HEK293 (cell line): ENCODE data around the gene FOXF1.

Experiments used
- CTCF ChIA-PET: fragments of 350-600 bp; formaldehyde crosslinking; extraction: SDS; loops from one replicate; lab custom pipeline; 2021; ENCODE audit warnings: antibody characterized with exemption; lab: Yijun Ruan, JAX
- POLR2A ChIA-PET: fragments of 300-600 bp; formaldehyde crosslinking; extraction: SDS; loops from one replicate; lab custom pipeline; 2020; ENCODE audit warnings: antibody characterized with exemption, inconsistent platforms; lab: Yijun Ruan, JAX
- H3K27ac ChIP-seq: fragments of 200-500 bp; sonication (Bioruptor generic); 2 replicates; pipeline ENCODE4 v1.5.1; 2014; ENCODE audit warnings: low read depth, low read length, control low read depth, inconsistent platforms; ENCODE audit errors: extremely low read depth
- H3K36me3 ChIP-seq, 2 experiments: fragments of 200-500 bp in 1 of 2; sonication (Bioruptor generic) in 1 of 2; 1 replicate in 1 of 2; 2 replicates in 1 of 2; pipeline ENCODE4 v1.5.1; 2014 to 2017; ENCODE audit warnings: inconsistent platforms in 2 of 2, low read length in 2 of 2; ENCODE audit not compliant: control insufficient read depth in 2 of 2, insufficient read depth in 1 of 2
- H3K4me1 ChIP-seq: fragments of 200-500 bp; sonication (Bioruptor generic); 2 replicates; pipeline ENCODE4 v1.5.1; 2014; ENCODE audit warnings: mild to moderate bottlenecking, low read length, inconsistent platforms; ENCODE audit not compliant: control insufficient read depth, insufficient read depth
- H3K4me3 ChIP-seq: 2 replicates; pipeline ENCODE4 v1.5.1; 2011; ENCODE audit warnings: low read depth, mild to moderate bottlenecking, control low read depth, low read length, moderate library complexity
- H3K9me3 ChIP-seq: fragments of 200-500 bp; sonication (Bioruptor generic); 2 replicates; pipeline ENCODE4 v1.5.1; 2014; ENCODE audit warnings: low read depth, low read length, inconsistent platforms; ENCODE audit not compliant: control insufficient read depth, insufficient read depth
- ZBTB21 ChIP-seq: fragments of 450-650 bp; formaldehyde crosslinking; IDR thresholded peaks from 2 replicates; pipeline ENCODE4 v1.5.1; 2017; ENCODE audit warnings: missing biosample characterization, missing genetic modification characterization
- ZNF114 ChIP-seq: fragments of 450-650 bp; formaldehyde crosslinking; IDR thresholded peaks from 2 replicates; pipeline ENCODE4 v1.5.0; 2017; ENCODE audit warnings: missing biosample characterization, missing genetic modification characterization
- ZNF157 ChIP-seq: fragments of 450-650 bp; formaldehyde crosslinking; IDR thresholded peaks from 2 replicates; pipeline ENCODE4 v1.5.1; 2016; ENCODE audit warnings: missing biosample characterization, missing genetic modification characterization
- ZNF324 ChIP-seq: fragments of 450-650 bp; formaldehyde crosslinking; IDR thresholded peaks from 2 replicates; pipeline ENCODE4 v1.5.1; 2016; ENCODE audit warnings: missing biosample characterization, missing genetic modification characterization
- ZNF530 ChIP-seq: fragments of 450-650 bp; formaldehyde crosslinking; IDR thresholded peaks from 2 replicates; pipeline ENCODE4 v1.5.1; 2016; ENCODE audit warnings: low read depth, missing biosample characterization, missing genetic modification characterization
- ZNF610 ChIP-seq: fragments of 450-650 bp; formaldehyde crosslinking; IDR thresholded peaks from 2 replicates; pipeline ENCODE4 v1.5.1; 2016; ENCODE audit warnings: missing biosample characterization, missing genetic modification characterization, borderline replicate concordance
- ZNF768 ChIP-seq: fragments of 450-650 bp; formaldehyde crosslinking; IDR thresholded peaks from 2 replicates; pipeline ENCODE4 v1.5.1; 2018; ENCODE audit warnings: missing biosample characterization, mild to moderate bottlenecking, missing genetic modification characterization
- ZNF837 ChIP-seq: fragments of 450-650 bp; formaldehyde crosslinking; IDR thresholded peaks from 2 replicates; pipeline ENCODE4 v1.5.1; 2016; ENCODE audit warnings: missing biosample characterization, missing genetic modification characterization
- ZSCAN23 ChIP-seq: fragments of 450-650 bp; formaldehyde crosslinking; IDR thresholded peaks from 2 replicates; pipeline ENCODE4 v1.5.1; 2016; ENCODE audit warnings: missing biosample characterization, missing genetic modification characterization
- TF ChIP-seq, protein P1 (sequence below): fragments of 450-650 bp; formaldehyde crosslinking; IDR thresholded peaks from 2 replicates; pipeline ENCODE4; 2016; ENCODE audit warnings: missing biosample characterization, missing genetic modification characterization
- TF ChIP-seq, protein P2 (sequence below): fragments of 450-650 bp; formaldehyde crosslinking; optimal IDR thresholded peaks from 2 replicates; pipeline ENCODE3; 2016; ENCODE audit warnings: missing biosample characterization, mild to moderate bottlenecking, missing genetic modification characterization
- TF ChIP-seq, protein P3 (sequence below): fragments of 450-650 bp; formaldehyde crosslinking; IDR thresholded peaks from 2 replicates; pipeline ENCODE4 v1.5.1; 2017; ENCODE audit warnings: missing biosample characterization, missing genetic modification characterization
- TF ChIP-seq, protein P4 (sequence below): fragments of 450-650 bp; formaldehyde crosslinking; IDR thresholded peaks from 2 replicates; pipeline ENCODE4 v1.5.1; 2016; ENCODE audit warnings: missing biosample characterization, missing genetic modification characterization, borderline replicate concordance
- TF ChIP-seq, protein P5 (sequence below): fragments of 450-650 bp; formaldehyde crosslinking; IDR thresholded peaks from 2 replicates; pipeline ENCODE4 v1.5.1; 2016; ENCODE audit warnings: missing biosample characterization, missing genetic modification characterization, low read depth
- TF ChIP-seq, protein P6 (sequence below): fragments of 450-650 bp; IDR thresholded peaks from 2 replicates; pipeline ENCODE4 v1.5.1; 2018; ENCODE audit warnings: missing biosample characterization, missing genetic modification characterization
- TF ChIP-seq, protein P7 (sequence below): fragments of 450-650 bp; formaldehyde crosslinking; IDR thresholded peaks from 2 replicates; pipeline ENCODE4 v1.5.1; 2016; ENCODE audit warnings: missing biosample characterization, missing genetic modification characterization

The FOXF1 gene

DNA sequence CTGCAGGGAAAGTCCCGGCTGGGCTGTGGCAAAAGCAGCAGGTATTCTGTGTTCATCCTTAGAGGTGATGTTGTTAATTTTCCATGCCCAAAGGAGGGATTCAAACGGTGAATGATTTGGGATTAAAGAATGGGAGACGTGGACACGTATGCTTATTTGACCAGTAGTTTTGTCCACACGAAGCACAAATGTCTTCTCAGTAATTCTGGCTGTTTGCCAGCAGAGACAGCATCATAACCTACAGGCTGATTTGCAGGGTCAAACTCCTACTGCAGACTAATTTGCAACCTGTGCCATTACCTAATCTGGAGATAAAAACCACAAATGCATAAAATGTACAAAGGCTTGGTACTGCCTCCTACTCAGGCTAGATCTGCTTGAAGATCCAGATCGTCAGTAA is 30.6 kb downstream of the FOXF1 start:
- TF ChIP-seq ZNF768 (no peak), ZNF157 (tag by site-specific recombination) (no peak), ZNF837 (tag by site-specific recombination) (no peak), ZBTB21 (tag by site-specific recombination) (no peak), ZNF324 (tag by site-specific recombination) (no peak), ZNF114 (tag by site-specific recombination) (no peak), ZNF610 (no peak), ZNF530 (tag by site-specific recombination) (no peak), ZSCAN23 (tag by site-specific recombination) (no peak)
- TF ChIP-seq, protein P1, sequence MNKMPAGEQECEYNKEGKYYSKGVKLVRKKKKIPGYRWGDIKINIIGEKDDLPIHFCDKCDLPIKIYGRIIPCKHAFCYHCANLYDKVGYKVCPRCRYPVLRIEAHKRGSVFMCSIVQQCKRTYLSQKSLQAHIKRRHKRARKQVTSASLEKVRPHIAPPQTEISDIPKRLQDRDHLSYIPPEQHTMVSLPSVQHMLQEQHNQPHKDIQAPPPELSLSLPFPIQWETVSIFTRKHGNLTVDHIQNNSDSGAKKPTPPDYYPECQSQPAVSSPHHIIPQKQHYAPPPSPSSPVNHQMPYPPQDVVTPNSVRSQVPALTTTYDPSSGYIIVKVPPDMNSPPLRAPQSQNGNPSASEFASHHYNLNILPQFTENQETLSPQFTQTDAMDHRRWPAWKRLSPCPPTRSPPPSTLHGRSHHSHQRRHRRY (tag by site-specific recombination): no peak
- TF ChIP-seq, protein P2, sequence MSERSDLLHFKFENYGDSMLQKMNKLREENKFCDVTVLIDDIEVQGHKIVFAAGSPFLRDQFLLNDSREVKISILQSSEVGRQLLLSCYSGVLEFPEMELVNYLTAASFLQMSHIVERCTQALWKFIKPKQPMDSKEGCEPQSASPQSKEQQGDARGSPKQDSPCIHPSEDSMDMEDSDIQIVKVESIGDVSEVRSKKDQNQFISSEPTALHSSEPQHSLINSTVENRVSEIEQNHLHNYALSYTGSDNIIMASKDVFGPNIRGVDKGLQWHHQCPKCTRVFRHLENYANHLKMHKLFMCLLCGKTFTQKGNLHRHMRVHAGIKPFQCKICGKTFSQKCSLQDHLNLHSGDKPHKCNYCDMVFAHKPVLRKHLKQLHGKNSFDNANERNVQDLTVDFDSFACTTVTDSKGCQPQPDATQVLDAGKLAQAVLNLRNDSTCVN: no peak
- TF ChIP-seq, protein P3, sequence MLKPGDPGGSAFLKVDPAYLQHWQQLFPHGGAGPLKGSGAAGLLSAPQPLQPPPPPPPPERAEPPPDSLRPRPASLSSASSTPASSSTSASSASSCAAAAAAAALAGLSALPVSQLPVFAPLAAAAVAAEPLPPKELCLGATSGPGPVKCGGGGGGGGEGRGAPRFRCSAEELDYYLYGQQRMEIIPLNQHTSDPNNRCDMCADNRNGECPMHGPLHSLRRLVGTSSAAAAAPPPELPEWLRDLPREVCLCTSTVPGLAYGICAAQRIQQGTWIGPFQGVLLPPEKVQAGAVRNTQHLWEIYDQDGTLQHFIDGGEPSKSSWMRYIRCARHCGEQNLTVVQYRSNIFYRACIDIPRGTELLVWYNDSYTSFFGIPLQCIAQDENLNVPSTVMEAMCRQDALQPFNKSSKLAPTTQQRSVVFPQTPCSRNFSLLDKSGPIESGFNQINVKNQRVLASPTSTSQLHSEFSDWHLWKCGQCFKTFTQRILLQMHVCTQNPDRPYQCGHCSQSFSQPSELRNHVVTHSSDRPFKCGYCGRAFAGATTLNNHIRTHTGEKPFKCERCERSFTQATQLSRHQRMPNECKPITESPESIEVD (tag by site-specific recombination): no peak
- TF ChIP-seq, protein P4, sequence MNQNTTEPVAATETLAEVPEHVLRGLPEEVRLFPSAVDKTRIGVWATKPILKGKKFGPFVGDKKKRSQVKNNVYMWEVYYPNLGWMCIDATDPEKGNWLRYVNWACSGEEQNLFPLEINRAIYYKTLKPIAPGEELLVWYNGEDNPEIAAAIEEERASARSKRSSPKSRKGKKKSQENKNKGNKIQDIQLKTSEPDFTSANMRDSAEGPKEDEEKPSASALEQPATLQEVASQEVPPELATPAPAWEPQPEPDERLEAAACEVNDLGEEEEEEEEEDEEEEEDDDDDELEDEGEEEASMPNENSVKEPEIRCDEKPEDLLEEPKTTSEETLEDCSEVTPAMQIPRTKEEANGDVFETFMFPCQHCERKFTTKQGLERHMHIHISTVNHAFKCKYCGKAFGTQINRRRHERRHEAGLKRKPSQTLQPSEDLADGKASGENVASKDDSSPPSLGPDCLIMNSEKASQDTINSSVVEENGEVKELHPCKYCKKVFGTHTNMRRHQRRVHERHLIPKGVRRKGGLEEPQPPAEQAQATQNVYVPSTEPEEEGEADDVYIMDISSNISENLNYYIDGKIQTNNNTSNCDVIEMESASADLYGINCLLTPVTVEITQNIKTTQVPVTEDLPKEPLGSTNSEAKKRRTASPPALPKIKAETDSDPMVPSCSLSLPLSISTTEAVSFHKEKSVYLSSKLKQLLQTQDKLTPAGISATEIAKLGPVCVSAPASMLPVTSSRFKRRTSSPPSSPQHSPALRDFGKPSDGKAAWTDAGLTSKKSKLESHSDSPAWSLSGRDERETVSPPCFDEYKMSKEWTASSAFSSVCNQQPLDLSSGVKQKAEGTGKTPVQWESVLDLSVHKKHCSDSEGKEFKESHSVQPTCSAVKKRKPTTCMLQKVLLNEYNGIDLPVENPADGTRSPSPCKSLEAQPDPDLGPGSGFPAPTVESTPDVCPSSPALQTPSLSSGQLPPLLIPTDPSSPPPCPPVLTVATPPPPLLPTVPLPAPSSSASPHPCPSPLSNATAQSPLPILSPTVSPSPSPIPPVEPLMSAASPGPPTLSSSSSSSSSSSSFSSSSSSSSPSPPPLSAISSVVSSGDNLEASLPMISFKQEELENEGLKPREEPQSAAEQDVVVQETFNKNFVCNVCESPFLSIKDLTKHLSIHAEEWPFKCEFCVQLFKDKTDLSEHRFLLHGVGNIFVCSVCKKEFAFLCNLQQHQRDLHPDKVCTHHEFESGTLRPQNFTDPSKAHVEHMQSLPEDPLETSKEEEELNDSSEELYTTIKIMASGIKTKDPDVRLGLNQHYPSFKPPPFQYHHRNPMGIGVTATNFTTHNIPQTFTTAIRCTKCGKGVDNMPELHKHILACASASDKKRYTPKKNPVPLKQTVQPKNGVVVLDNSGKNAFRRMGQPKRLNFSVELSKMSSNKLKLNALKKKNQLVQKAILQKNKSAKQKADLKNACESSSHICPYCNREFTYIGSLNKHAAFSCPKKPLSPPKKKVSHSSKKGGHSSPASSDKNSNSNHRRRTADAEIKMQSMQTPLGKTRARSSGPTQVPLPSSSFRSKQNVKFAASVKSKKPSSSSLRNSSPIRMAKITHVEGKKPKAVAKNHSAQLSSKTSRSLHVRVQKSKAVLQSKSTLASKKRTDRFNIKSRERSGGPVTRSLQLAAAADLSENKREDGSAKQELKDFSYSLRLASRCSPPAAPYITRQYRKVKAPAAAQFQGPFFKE (tag by site-specific recombination): no peak

DNA sequence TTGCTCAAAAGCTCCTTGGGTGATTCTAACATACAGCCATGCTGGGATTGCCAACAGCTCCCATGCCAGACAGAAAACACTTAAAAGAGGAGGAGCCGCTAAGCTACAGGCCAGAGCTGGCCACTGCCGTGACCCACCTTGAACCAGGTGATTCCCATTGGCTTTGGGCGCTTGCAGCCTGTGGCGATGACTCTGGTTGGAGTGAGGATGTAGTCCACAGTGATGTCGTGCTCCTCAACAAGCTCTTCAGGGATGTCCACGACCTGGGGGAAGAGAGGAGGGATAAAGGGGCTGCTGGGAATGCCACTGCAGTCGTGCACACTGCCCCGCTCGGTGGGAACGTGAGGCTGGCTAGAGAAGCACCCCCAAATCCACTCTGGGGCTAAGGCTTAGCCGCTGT is 31.2 kb downstream of the FOXF1 start:
- peaks cover 8 to 94% of the 10 kb centered on the region in 2 experiments for H3K36me3 ChIP-seq
- POLR2A ChIA-PET: no interaction called here
- TF ChIP-seq, protein P5, sequence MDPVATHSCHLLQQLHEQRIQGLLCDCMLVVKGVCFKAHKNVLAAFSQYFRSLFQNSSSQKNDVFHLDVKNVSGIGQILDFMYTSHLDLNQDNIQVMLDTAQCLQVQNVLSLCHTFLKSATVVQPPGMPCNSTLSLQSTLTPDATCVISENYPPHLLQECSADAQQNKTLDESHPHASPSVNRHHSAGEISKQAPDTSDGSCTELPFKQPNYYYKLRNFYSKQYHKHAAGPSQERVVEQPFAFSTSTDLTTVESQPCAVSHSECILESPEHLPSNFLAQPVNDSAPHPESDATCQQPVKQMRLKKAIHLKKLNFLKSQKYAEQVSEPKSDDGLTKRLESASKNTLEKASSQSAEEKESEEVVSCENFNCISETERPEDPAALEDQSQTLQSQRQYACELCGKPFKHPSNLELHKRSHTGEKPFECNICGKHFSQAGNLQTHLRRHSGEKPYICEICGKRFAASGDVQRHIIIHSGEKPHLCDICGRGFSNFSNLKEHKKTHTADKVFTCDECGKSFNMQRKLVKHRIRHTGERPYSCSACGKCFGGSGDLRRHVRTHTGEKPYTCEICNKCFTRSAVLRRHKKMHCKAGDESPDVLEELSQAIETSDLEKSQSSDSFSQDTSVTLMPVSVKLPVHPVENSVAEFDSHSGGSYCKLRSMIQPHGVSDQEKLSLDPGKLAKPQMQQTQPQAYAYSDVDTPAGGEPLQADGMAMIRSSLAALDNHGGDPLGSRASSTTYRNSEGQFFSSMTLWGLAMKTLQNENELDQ: no peak
- TF ChIP-seq ZBTB21 (tag by site-specific recombination): no peak
- TF ChIP-seq, protein P6, sequence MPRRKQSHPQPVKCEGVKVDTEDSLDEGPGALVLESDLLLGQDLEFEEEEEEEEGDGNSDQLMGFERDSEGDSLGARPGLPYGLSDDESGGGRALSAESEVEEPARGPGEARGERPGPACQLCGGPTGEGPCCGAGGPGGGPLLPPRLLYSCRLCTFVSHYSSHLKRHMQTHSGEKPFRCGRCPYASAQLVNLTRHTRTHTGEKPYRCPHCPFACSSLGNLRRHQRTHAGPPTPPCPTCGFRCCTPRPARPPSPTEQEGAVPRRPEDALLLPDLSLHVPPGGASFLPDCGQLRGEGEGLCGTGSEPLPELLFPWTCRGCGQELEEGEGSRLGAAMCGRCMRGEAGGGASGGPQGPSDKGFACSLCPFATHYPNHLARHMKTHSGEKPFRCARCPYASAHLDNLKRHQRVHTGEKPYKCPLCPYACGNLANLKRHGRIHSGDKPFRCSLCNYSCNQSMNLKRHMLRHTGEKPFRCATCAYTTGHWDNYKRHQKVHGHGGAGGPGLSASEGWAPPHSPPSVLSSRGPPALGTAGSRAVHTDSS (tag by site-specific recombination): no peak
- TF ChIP-seq, protein P7, sequence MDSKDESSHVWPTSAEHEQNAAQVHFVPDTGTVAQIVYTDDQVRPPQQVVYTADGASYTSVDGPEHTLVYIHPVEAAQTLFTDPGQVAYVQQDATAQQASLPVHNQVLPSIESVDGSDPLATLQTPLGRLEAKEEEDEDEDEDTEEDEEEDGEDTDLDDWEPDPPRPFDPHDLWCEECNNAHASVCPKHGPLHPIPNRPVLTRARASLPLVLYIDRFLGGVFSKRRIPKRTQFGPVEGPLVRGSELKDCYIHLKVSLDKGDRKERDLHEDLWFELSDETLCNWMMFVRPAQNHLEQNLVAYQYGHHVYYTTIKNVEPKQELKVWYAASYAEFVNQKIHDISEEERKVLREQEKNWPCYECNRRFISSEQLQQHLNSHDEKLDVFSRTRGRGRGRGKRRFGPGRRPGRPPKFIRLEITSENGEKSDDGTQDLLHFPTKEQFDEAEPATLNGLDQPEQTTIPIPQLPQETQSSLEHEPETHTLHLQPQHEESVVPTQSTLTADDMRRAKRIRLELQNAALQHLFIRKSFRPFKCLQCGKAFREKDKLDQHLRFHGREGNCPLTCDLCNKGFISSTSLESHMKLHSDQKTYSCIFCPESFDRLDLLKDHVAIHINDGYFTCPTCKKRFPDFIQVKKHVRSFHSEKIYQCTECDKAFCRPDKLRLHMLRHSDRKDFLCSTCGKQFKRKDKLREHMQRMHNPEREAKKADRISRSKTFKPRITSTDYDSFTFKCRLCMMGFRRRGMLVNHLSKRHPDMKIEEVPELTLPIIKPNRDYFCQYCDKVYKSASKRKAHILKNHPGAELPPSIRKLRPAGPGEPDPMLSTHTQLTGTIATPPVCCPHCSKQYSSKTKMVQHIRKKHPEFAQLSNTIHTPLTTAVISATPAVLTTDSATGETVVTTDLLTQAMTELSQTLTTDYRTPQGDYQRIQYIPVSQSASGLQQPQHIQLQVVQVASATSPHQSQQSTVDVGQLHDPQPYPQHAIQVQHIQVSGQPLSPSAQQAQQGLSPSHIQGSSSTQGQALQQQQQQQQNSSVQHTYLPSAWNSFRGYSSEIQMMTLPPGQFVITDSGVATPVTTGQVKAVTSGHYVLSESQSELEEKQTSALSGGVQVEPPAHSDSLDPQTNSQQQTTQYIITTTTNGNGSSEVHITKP (tag by site-specific recombination): no peak

More for the DNA sequence above, 30.6 kb downstream of the FOXF1 start:
- H3K36me3 ChIP-seq: peaks cover 8 to 94% of the 10 kb centered on the region in 2 experiments
- ChIA-PET CTCF (interaction anchor here (0.5 to 0.7 kb wide), 4 partner anchors 521 to 1608 kb away, joined by 3 to 6 read pairs (median 4); no protein-coding TSS in a partner anchor), POLR2A (no interaction called here)
- H3K4me1 ChIP-seq: no peaks in the 10 kb centered on the region
- H3K4me3 ChIP-seq: no peak overlapping the region
- H3K27ac ChIP-seq: no peak overlapping the region
- no peaks in the 10 kb centered on the region for H3K9me3 ChIP-seq

More for the DNA sequence above, 31.2 kb downstream of the FOXF1 start:
- Histone ChIP-seq H3K27ac (no peak overlapping the region), H3K4me1 (no peaks in the 10 kb centered on the region), H3K4me3 (no peak overlapping the region), H3K9me3 (no peaks in the 10 kb centered on the region)
- CTCF ChIA-PET: interaction anchor here (0.6 to 1.1 kb wide), 4 partner anchors 22 to 1607 kb away, joined by 3 to 6 read pairs (median 4); no protein-coding TSS in a partner anchor
